Endothelial cell of umbilical vein (primary cell): ENCODE data around the gene CTU2. TPM values are rescaled to one million over a fixed set of nuclear protein-coding genes. Genes with fewer than 3 reads are reported as not detected.

Source experiments
- BruUV-seq: library from RNA; stranded (reverse); fragments of 400-500 nt; replicated peaks from 2 replicates; lab custom pipeline; 2021; lab: Mats Ljungman, UMichigan
- CTCF ChIA-PET: fragments of 300-600, 350-600 bp; sonication (Branson Sonifier 250); formaldehyde crosslinking; loops from one replicate; lab custom pipeline; 2021; ENCODE audit warnings: antibody characterized with exemption, inconsistent platforms; lab: Charles Lee
- POLR2A ChIA-PET: fragments of 300-600, 350-600 bp; sonication (Branson Sonifier 250); formaldehyde crosslinking; loops from one replicate; lab custom pipeline; 2021; ENCODE audit warnings: antibody characterized with exemption, inconsistent platforms; lab: Charles Lee
- DNase-seq: peaks from one replicate; pipeline ENCODE4 v3.0.0-alpha.2; 2011; ENCODE audit warnings: low read depth, low spot score
- FAIRE-seq: peaks from 2 replicates; lab custom pipeline; 2011; peaks lifted over from hg19 to GRCh38; lab: Jason Lieb, UNC
- H2AFZ ChIP-seq: 2 replicates; pipeline ENCODE4 v1.6.0; 2012; ENCODE audit warnings: low read depth, low read length, control low read depth, inconsistent platforms
- H3K27ac ChIP-seq: 2 replicates; pipeline ENCODE4 v1.5.1; 2011; ENCODE audit warnings: low read depth, mild to moderate bottlenecking, control low read depth, low read length, moderate library complexity; ENCODE audit not compliant: insufficient read depth
- H3K27me3 ChIP-seq, 2 experiments: 2 replicates each; pipeline versions ENCODE4 v1.6.0 to v1.6.1; 2011; ENCODE audit warnings: low read length in 2 of 2, mixed read lengths in 1 of 2; ENCODE audit not compliant: control insufficient read depth in 2 of 2, insufficient read depth in 2 of 2
- H3K36me3 ChIP-seq, 2 experiments: 2 replicates in 1 of 2; 3 replicates in 1 of 2; pipeline ENCODE4 v1.5.1; 2011; ENCODE audit warnings: low read length in 2 of 2, mild to moderate bottlenecking in 1 of 2, moderate library complexity in 1 of 2; ENCODE audit not compliant: control insufficient read depth in 2 of 2, insufficient read depth in 2 of 2; ENCODE audit errors: extremely low read depth in 1 of 2
- H3K4me1 ChIP-seq: 3 replicates; pipeline ENCODE4 v1.5.1; 2011; ENCODE audit warnings: mild to moderate bottlenecking, low read length; ENCODE audit not compliant: control insufficient read depth, insufficient read depth; ENCODE audit errors: extremely low read depth
- H3K4me2 ChIP-seq: 2 replicates; pipeline ENCODE4 v1.6.1; 2011; ENCODE audit warnings: low read length, control low read depth, mixed read lengths; ENCODE audit not compliant: insufficient read depth
- H3K4me3 ChIP-seq, 3 experiments: fragments of 200-600 bp in 1 of 3; sonication (generic), shearing (Covaris generic) in 1 of 3; replicated peaks in 1 of 3; 2 replicates each; pipeline ENCODE4 v1.5.1; 2011 to 2016; ENCODE audit warnings: control low read depth in 3 of 3, low read length in 3 of 3, mild to moderate bottlenecking in 2 of 3, inconsistent platforms in 1 of 3, low read depth in 1 of 3, moderate library complexity in 1 of 3; ENCODE audit not compliant: insufficient read depth in 1 of 3
- H3K79me2 ChIP-seq: 2 replicates; pipeline ENCODE4 v1.6.0; 2012; ENCODE audit warnings: low read length, inconsistent platforms; ENCODE audit not compliant: control insufficient read depth, insufficient read depth
- H3K9ac ChIP-seq: replicated peaks from 2 replicates; pipeline ENCODE3; 2011; ENCODE audit warnings: low read length, control low read depth; ENCODE audit not compliant: insufficient read depth; ENCODE audit errors: extremely low read depth
- H3K9me1 ChIP-seq: replicated peaks from 3 replicates; pipeline ENCODE4 v1.6.0; 2011; ENCODE audit warnings: mild to moderate bottlenecking, low read length; ENCODE audit not compliant: control insufficient read depth, insufficient read depth; ENCODE audit errors: extremely low read depth
- H3K9me3 ChIP-seq: replicated peaks from 2 replicates; pipeline ENCODE4 v1.5.1; 2012; ENCODE audit warnings: low read length, inconsistent platforms; ENCODE audit not compliant: control insufficient read depth, insufficient read depth
- H4K20me1 ChIP-seq: replicated peaks from 2 replicates; pipeline ENCODE3; 2011; ENCODE audit warnings: mild to moderate bottlenecking, low read length; ENCODE audit not compliant: control insufficient read depth, insufficient read depth; ENCODE audit errors: extremely low read depth
- EZH2 ChIP-seq: IDR thresholded peaks from 2 replicates; pipeline ENCODE4 v1.6.1; 2012; ENCODE audit warnings: borderline replicate concordance, low read depth, mild to moderate bottlenecking, moderate library complexity, low read length, inconsistent platforms; ENCODE audit not compliant: severe bottlenecking
- GATA2 ChIP-seq: IDR thresholded peaks from 2 replicates; pipeline ENCODE4 v1.7.0; 2011; ENCODE audit warnings: low read depth, mild to moderate bottlenecking, moderate library complexity, mixed read lengths, low read length; ENCODE audit not compliant: insufficient read length, insufficient read depth
- JUN ChIP-seq: IDR thresholded peaks from 2 replicates; pipeline ENCODE4 v1.6.1; 2011; ENCODE audit warnings: borderline replicate concordance, low read depth; ENCODE audit not compliant: insufficient read length, insufficient read depth
- MAX ChIP-seq: IDR thresholded peaks from 2 replicates; pipeline ENCODE4 v1.6.1; 2011; ENCODE audit not compliant: insufficient read depth, insufficient read length
- MYC ChIP-seq: IDR thresholded peaks from one replicate; pipeline ENCODE4 v1.6.1; 2011; ENCODE audit warnings: mild to moderate bottlenecking, low read depth, low read length
- POLR2A ChIP-seq: IDR thresholded peaks from 2 replicates; pipeline ENCODE4 v1.6.1; 2012; ENCODE audit warnings: low read depth, mild to moderate bottlenecking, control low read depth, low read length
- POLR2AphosphoS5 ChIP-seq: IDR thresholded peaks from 2 replicates; pipeline ENCODE4 v1.6.1; 2012; ENCODE audit warnings: low read depth, mild to moderate bottlenecking, control low read depth, low read length, moderate library complexity; ENCODE audit not compliant: insufficient read depth
- dilution Hi-C: fragments of 300-500 bp; cut with MboI; formaldehyde crosslinking; loops from one replicate; pipeline ENCODE4 v1.15.0; 2019; ENCODE audit warnings: low sequenced_read_pairs; ENCODE audit not compliant: extremely low pct_ligation_motif_present
- intact Hi-C: fragments of 100-400 bp; cut with micrococcal nuclease; formaldehyde crosslinking; loops from one replicate; pipeline ENCODE4 v1.10.0; 2022
- polyA plus RNA-seq, 4 experiments: library from polyadenylated mRNA; depleted of rRNA in 3 of 4; stranded (reverse) in 3 of 4; unstranded in 1 of 4; fragments of >200 nt; gene quantifications; 2 replicates each; pipeline versions ENCODE4 v1.2.1 to v1.2.3, GENCODE V29; 2011 to 2012; ENCODE audit warnings: missing spikeins in 1 of 4
- total RNA-seq: library from RNA; stranded (reverse); gene quantifications from 2 replicates; pipeline ENCODE4 v1.2.3, GENCODE V29; 2021
- TF ChIP-seq, protein P1 (sequence below), 2 donors: IDR thresholded peaks; 1 replicate in 1 of 2; 2 replicates in 1 of 2; pipeline ENCODE4 v1.5.1; 2011; ENCODE audit warnings: low read length in 2 of 2, mild to moderate bottlenecking in 2 of 2, moderate library complexity in 2 of 2, control low read depth in 1 of 2, inconsistent platforms in 1 of 2, low read depth in 1 of 2; ENCODE audit not compliant: insufficient read depth in 1 of 2; ENCODE audit errors: extremely low read depth in 1 of 2

Gene CTU2
- total and polyA plus RNA-seq, 2 donors (not counting 3 experiments of a cell fraction or from before 2014, with no cell fraction given), result 26.1 to 33.7 TPM

GRCh38 chr16:88747588-88748301 lies 41.4 kb downstream of the CTU2 start:
- Histone ChIP-seq H2AFZ (no peak overlapping the region), H3K9ac (no peak overlapping the region), H3K27ac (no peak overlapping the region), H3K36me3 (peaks cover 3 to 7% of the 10 kb centered on the region in 2 experiments), H3K9me1 (no peaks in the 10 kb centered on the region), H3K27me3 (no peaks in the 10 kb centered on the region), H3K9me3 (no peaks in the 10 kb centered on the region), H3K4me2 (no peak overlapping the region), H3K4me3 (no peak overlapping the region), H3K79me2 (peaks cover 47% of the 10 kb centered on the region), H3K4me1 (peaks cover 7% of the 10 kb centered on the region), H4K20me1 (no peaks in the 10 kb centered on the region)
- FAIRE-seq (no peak), DNase-seq (no peak)
- TF ChIP-seq MYC (no peak), MAX (no peak), POLR2AphosphoS5 (no peak), GATA2 (no peak), POLR2A (no peak), EZH2 (no peak), JUN (no peak)
- TF ChIP-seq, protein P1, sequence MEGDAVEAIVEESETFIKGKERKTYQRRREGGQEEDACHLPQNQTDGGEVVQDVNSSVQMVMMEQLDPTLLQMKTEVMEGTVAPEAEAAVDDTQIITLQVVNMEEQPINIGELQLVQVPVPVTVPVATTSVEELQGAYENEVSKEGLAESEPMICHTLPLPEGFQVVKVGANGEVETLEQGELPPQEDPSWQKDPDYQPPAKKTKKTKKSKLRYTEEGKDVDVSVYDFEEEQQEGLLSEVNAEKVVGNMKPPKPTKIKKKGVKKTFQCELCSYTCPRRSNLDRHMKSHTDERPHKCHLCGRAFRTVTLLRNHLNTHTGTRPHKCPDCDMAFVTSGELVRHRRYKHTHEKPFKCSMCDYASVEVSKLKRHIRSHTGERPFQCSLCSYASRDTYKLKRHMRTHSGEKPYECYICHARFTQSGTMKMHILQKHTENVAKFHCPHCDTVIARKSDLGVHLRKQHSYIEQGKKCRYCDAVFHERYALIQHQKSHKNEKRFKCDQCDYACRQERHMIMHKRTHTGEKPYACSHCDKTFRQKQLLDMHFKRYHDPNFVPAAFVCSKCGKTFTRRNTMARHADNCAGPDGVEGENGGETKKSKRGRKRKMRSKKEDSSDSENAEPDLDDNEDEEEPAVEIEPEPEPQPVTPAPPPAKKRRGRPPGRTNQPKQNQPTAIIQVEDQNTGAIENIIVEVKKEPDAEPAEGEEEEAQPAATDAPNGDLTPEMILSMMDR (IDR thresholded peaks at IDR 0.05; ENCODE audit: extremely low read depth in 1 of 2, insufficient read depth in 1 of 2, low read depth in 1 of 2, low read length in 2 of 2), result peak; percentile 33 to 45
- intact Hi-C loops, result no loop called here
- dilution Hi-C loops, result no loop called here
- no TSS peak for BruUV-seq
- ChIA-PET CTCF (interaction anchor here (2.8 to 6.7 kb wide), 2 partner anchors 10 to 37 kb away, joined by 35 to 56 read pairs; partner anchors contain the start of gene PIEZO1), POLR2A (no interaction called here)
